ENCODE results near the gene FAHD2A.

- TF ChIP-seq CTCF (IDR thresholded peaks at IDR 0.05) = no peak
- TF ChIP-seq EZH2phosphoT487 (IDR thresholded peaks at IDR 0.05) = no peak
- TF ChIP-seq EZH2 (IDR thresholded peaks at IDR 0.05) = no peak
Measured at GRCh38 chr2:95353613-95354468, 48.7 kb upstream of the FAHD2A start.
